Natural killer cell treated with Interleukin-12 subunit alpha and Interleukin-12 subunit beta and Interleukin-15 and Interleukin-18, amount 100 ng/mL, for 72 hours (primary cell): ENCODE data around the gene SERP2. TPM values are rescaled to one million over a fixed set of nuclear protein-coding genes. Genes with fewer than 3 reads are reported as not detected.

Source experiments
- ATAC-seq, 2 donors: fragments of 150-1000 bp; cut with Tn5 transposase in 1 of 2; sonication (Bioruptor Pico), chemical (Tn5 transposase) in 1 of 2; 2 replicates each; pipeline ENCODE4 v1.10.0; 2021
- DNase-seq: peaks from one replicate; pipeline ENCODE4 v3.0.0; 2022; ENCODE audit warnings: low spot score
- H3K27ac Mint-ChIP-seq, 2 donors: 1 replicate in 1 of 2; 2 replicates in 1 of 2; pipeline ENCODE4 v1.8.0; 2022; ENCODE audit warnings: mixed read lengths in 2 of 2, mild to moderate bottlenecking in 1 of 2, moderate library complexity in 1 of 2
- H3K27me3 Mint-ChIP-seq, 2 donors: 1 replicate in 1 of 2; 2 replicates in 1 of 2; pipeline ENCODE4 v1.8.0; 2022; ENCODE audit warnings: mixed read lengths in 2 of 2
- H3K36me3 Mint-ChIP-seq: one replicate; pipeline ENCODE4 v1.8.0; 2022; ENCODE audit warnings: mixed read lengths
- H3K4me1 Mint-ChIP-seq, 2 donors: 1 replicate in 1 of 2; 2 replicates in 1 of 2; pipeline ENCODE4 v1.8.0; 2022; ENCODE audit warnings: low read depth in 2 of 2, mixed read lengths in 2 of 2, mild to moderate bottlenecking in 1 of 2
- H3K4me3 Mint-ChIP-seq: one replicate; pipeline ENCODE4 v1.8.0; 2022; ENCODE audit warnings: mixed read lengths
- H3K9me3 Mint-ChIP-seq: 2 replicates; pipeline ENCODE4 v1.8.0; 2022; ENCODE audit warnings: mixed read lengths
- total RNA-seq, 2 donors: library from RNA; stranded (reverse); gene quantifications; one replicate each; pipeline ENCODE4 v1.2.3, GENCODE V29; 2022

Gene SERP2
- total RNA-seq, 2 donors from 2014 or later: 3.8 to 9.1 TPM

GRCh38 chr13:44401577-44401976 lies 28.0 kb downstream of the SERP2 start:
- Mint-ChIP-seq H3K9me3 (no peaks in the 10 kb centered on the region), H3K36me3 (no peaks in the 10 kb centered on the region), H3K4me3 (no peak overlapping the region), H3K27ac (no peak overlapping the region), H3K4me1 (no peaks in the 10 kb centered on the region), H3K27me3 (peaks cover 13 to 34% of the 10 kb centered on the region in 2 donors)
- DNase-seq (no peak), ATAC-seq (no peak)

DNA sequence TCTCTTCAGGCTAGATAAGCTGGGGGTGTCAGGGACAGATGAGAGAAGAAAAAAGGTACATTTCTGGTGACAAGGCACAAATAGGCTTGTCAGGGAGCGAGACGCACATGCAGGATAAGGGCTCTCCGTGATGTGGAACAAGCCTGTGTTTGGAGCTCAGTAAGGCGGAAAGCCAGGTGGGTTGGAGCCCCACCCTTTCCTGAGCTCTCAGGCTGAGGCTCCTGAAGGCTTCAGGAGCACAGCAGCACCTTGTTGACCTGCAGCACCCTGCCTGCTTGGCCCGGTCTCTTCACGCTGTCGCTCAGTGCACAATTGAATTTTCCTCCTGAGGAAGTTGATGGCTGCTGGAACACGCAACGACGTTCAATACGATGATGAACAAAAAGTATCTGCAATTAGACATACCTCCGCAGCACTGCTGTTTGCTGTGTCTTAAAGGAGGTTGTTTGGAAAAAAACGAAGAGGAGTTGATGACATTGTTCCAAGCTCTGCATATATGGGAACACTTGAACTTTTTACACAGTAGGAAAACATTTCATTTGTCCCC lies 29.3 kb downstream of the SERP2 start:
- H3K27ac Mint-ChIP-seq: no peak overlapping the region
- no peaks in the 10 kb centered on the region for H3K4me1 Mint-ChIP-seq
- ATAC-seq (no peak), DNase-seq (no peak)
- peaks cover 13 to 34% of the 10 kb centered on the region in 2 donors for H3K27me3 Mint-ChIP-seq
- H3K9me3 Mint-ChIP-seq: no peaks in the 10 kb centered on the region
- no peaks in the 10 kb centered on the region for H3K36me3 Mint-ChIP-seq
- no peak overlapping the region for H3K4me3 Mint-ChIP-seq

GRCh38 chr13:44403461-44404056 lies 29.9 kb downstream of the SERP2 start:
- DNase-seq: no peak
- H3K4me1 Mint-ChIP-seq: no peaks in the 10 kb centered on the region
- H3K27ac Mint-ChIP-seq: no peak overlapping the region
- H3K4me3 Mint-ChIP-seq: no peak overlapping the region
- H3K27me3 Mint-ChIP-seq: peaks cover 13 to 32% of the 10 kb centered on the region in 2 donors
- ATAC-seq: no peak
- no peaks in the 10 kb centered on the region for H3K9me3 Mint-ChIP-seq
- H3K36me3 Mint-ChIP-seq: no peaks in the 10 kb centered on the region

- H3K4me1 Mint-ChIP-seq: no peaks in the 10 kb centered on the region
- DNase-seq: no peak
- no peaks in the 10 kb centered on the region for H3K36me3 Mint-ChIP-seq
- H3K4me3 Mint-ChIP-seq: no peak overlapping the region
- no peaks in the 10 kb centered on the region for H3K9me3 Mint-ChIP-seq
- peaks cover 8 to 38% of the 10 kb centered on the region in 2 donors for H3K27me3 Mint-ChIP-seq
- no peak for ATAC-seq
- no peak overlapping the region for H3K27ac Mint-ChIP-seq
These were observed 30.9 kb downstream of the SERP2 start for GRCh38 chr13:44404261-44405132.

- DNase-seq (no peak), ATAC-seq (no peak)
- Mint-ChIP-seq H3K9me3 (no peaks in the 10 kb centered on the region), H3K4me1 (no peaks in the 10 kb centered on the region), H3K36me3 (no peaks in the 10 kb centered on the region), H3K27me3 (peaks cover 8 to 39% of the 10 kb centered on the region in 2 donors), H3K4me3 (no peak overlapping the region), H3K27ac (no peak overlapping the region)
These were observed 33.0 kb downstream of the SERP2 start for GRCh38 chr13:44406617-44407016.

DNA sequence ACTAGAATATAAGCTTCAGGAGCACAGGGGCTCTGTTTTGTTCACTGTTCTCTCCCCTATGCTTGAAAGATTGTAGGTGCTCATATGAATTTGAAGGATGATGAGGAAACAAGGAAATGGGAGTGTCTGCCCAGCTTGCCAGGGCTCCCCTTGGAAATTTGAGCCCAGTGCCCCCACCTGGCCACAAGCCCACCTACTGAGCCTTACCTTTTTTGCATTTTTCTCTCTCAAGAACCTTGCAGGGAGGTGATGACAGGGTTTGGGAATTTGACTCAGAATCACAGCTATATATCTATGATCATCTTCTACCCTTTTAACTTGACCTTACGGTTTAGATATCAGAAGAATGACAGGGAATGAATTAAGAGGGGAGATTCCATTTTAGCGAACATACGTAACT lies 33.8 kb downstream of the SERP2 start:
- Mint-ChIP-seq H3K9me3 (no peaks in the 10 kb centered on the region), H3K27ac (no peak overlapping the region), H3K4me3 (no peak overlapping the region), H3K27me3 (peaks cover 8 to 39% of the 10 kb centered on the region in 2 donors), H3K36me3 (no peaks in the 10 kb centered on the region), H3K4me1 (peaks cover 0 to 4% of the 10 kb centered on the region in 2 donors)
- ATAC-seq (no peak), DNase-seq (no peak)

- H3K27me3 Mint-ChIP-seq: peaks cover 8 to 39% of the 10 kb centered on the region in 2 donors
- H3K27ac Mint-ChIP-seq: no peak overlapping the region
- peaks cover 0 to 4% of the 10 kb centered on the region in 2 donors for H3K4me1 Mint-ChIP-seq
- H3K36me3 Mint-ChIP-seq: no peaks in the 10 kb centered on the region
- no peak for DNase-seq
- no peak overlapping the region for H3K4me3 Mint-ChIP-seq
- no peak for ATAC-seq
- H3K9me3 Mint-ChIP-seq: no peaks in the 10 kb centered on the region
These were observed 34.3 kb downstream of the SERP2 start for GRCh38 chr13:44407891-44408290.

DNA sequence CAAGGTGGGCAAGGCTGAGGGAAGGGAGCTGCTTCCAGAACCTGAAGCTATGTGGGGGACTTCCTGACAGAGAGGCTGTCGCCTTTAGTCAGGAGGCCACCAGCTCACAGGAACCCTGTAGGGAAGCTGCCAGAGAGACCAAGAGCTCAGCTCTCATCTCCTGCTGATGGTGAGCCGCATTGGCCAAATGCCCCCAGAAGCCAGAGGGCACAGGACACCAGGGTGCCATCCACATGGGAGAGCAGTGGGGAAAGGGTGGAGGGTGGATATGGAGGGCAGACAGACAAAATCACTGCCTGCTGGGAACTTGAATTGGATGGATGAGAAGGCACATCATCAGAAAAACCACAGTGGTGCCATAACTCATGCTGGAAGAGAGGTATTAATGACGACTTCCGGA lies 36.0 kb downstream of the SERP2 start:
- no peak overlapping the region for H3K4me3 Mint-ChIP-seq
- no peaks in the 10 kb centered on the region for H3K9me3 Mint-ChIP-seq
- H3K27me3 Mint-ChIP-seq: peaks cover 6 to 32% of the 10 kb centered on the region in 2 donors
- H3K36me3 Mint-ChIP-seq: no peaks in the 10 kb centered on the region
- peaks cover 0 to 4% of the 10 kb centered on the region in 2 donors for H3K4me1 Mint-ChIP-seq
- H3K27ac Mint-ChIP-seq: no peak overlapping the region
- no peak for DNase-seq
- no peak for ATAC-seq

DNA sequence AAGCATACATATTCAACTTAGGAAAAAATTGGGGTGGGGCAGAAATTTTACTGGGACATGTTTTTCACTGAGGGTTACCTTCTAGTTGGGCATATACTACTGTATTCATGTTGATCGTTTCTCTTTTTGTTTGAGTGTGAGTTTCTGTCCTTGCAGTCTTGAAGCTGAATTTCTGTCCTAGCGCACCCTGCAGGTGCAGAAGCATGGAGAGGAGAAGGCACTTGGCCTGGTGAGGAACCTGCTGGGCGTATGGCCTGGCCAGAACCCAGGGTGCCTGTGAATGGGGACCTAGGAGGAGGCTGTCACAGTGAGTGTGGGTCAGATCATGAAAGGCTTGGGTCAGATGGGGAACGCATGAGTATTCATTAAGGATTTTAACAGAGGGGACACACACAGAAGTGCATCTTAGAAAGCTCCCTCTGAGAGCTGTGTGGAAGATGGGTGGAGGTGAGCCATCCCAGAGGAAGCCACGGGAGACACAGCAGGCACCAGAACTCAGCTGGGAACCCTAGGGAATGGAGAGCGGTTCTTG lies 36.8 kb downstream of the SERP2 start:
- DNase-seq (no peak), ATAC-seq (no peak)
- Mint-ChIP-seq H3K9me3 (no peaks in the 10 kb centered on the region), H3K4me1 (peaks cover 0 to 4% of the 10 kb centered on the region in 2 donors), H3K27me3 (peaks cover 6 to 27% of the 10 kb centered on the region in 2 donors), H3K27ac (no peak overlapping the region), H3K4me3 (no peak overlapping the region), H3K36me3 (no peaks in the 10 kb centered on the region)

- no peak for ATAC-seq
- Mint-ChIP-seq H3K36me3 (no peaks in the 10 kb centered on the region), H3K4me3 (no peak overlapping the region), H3K9me3 (no peaks in the 10 kb centered on the region), H3K27ac (no peak overlapping the region), H3K4me1 (peaks cover 0 to 4% of the 10 kb centered on the region in 2 donors), H3K27me3 (peaks cover 7 to 24% of the 10 kb centered on the region in 2 donors)
- DNase-seq: no peak
These were observed 38.2 kb downstream of the SERP2 start for GRCh38 chr13:44411841-44412240.

DNA sequence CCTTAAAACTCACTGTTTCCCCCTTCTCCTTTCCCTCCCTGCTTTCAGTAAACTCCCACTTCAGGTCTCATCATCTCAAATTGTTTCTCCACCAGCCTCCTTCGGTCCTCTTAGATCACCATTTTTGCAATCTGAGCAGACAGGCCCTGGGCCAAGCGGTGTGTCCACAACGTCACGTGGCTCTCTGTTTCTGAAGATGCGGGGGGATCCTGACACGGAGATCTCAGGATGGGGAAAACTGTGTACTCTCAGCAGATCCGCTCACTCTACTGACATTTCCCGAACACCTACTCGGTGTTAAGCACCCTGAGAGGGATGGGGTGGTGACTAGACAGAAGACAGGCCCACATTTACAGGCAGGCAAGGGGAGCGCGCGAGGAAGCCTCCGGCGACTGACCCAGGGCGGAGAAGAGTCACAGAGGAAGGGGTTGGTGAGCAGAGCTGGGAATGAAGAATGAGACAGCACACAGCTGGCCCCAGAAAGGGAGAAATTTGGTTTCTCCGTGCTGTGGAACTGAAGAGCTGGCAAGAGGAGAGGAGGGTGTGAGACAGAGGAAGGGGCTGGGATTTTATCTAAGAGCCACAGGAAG lies 38.8 kb downstream of the SERP2 start:
- Mint-ChIP-seq H3K9me3 (no peaks in the 10 kb centered on the region), H3K27me3 (peaks cover 7 to 18% of the 10 kb centered on the region in 2 donors), H3K27ac (no peak overlapping the region), H3K4me3 (no peak overlapping the region), H3K36me3 (no peaks in the 10 kb centered on the region), H3K4me1 (peaks cover 0 to 4% of the 10 kb centered on the region in 2 donors)
- ATAC-seq (no peak), DNase-seq (no peak)

DNA sequence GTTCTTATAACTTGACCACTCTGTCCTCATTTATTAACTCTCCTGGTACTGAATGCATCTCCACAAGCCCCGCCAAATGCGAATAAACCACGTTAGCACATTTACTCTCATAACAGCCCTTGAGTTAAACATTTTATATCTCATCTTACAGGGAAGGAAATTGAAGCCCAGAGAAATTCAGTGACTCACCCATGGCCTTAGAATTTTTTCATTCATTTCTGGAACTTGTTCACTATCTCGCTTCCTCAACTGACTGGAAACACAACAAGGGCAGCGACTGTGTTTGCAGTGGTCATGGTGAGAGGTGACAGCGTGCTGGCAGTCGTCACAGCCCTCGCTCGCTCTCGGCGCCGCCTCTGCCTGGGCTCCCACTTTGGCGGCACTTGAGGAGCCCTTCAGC lies 39.5 kb downstream of the SERP2 start:
- H3K4me1 Mint-ChIP-seq: peaks cover 0 to 4% of the 10 kb centered on the region in 2 donors
- ATAC-seq (no peak), DNase-seq (no peak)
- H3K9me3 Mint-ChIP-seq: no peaks in the 10 kb centered on the region
- no peaks in the 10 kb centered on the region for H3K36me3 Mint-ChIP-seq
- peaks cover 7 to 18% of the 10 kb centered on the region in 2 donors for H3K27me3 Mint-ChIP-seq
- no peak overlapping the region for H3K4me3 Mint-ChIP-seq
- H3K27ac Mint-ChIP-seq: no peak overlapping the region

DNA sequence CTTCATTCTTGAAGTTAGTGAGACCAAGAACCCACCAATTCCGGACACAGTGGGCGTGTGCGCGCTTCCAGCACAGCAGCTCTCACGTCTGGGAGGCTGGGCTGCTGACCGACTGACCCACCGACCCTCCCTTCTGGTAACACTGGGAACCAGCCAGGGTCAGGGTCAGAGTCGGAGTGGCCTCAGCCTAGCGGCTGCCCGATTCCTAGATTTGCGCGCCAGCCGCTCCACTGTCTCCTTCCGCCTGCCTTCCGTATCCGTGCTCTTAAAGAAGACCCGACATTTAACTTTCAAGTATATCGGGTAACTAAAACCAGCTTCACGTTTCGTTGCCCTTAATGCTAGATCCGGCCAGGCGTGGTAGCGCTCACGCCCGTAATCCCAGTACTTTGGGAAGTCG lies 41.1 kb downstream of the SERP2 start:
- ATAC-seq: no peak
- H3K27ac Mint-ChIP-seq: no peak overlapping the region
- H3K9me3 Mint-ChIP-seq: no peaks in the 10 kb centered on the region
- no peak overlapping the region for H3K4me3 Mint-ChIP-seq
- H3K27me3 Mint-ChIP-seq: peaks cover 7 to 11% of the 10 kb centered on the region in 2 donors
- no peaks in the 10 kb centered on the region for H3K36me3 Mint-ChIP-seq
- DNase-seq: no peak
- H3K4me1 Mint-ChIP-seq: peaks cover 0 to 4% of the 10 kb centered on the region in 2 donors
